Measurements from ENCODE around the gene TUBGCP2.

TUBGCP2 gene

GRCh38 chr10:133318494-133319127 is 9.9 kb upstream of the TUBGCP2 start:
- H3K9me3 ChIP-seq: peaks cover 4% of the 10 kb centered on the region; the same call in 1 of the 2 replicates
- H3K27me3 ChIP-seq: no peaks in the 10 kb centered on the region
- H3K4me1 ChIP-seq: peaks cover 8% of the 10 kb centered on the region; the same call in 1 of the 2 replicates
- peak overlapping the region; percentile 59 for H3K4me3 ChIP-seq (ENCODE audit: low read depth, low read length)
- DNase-seq: peak; percentile 84
- H3K36me3 ChIP-seq: no peaks in the 10 kb centered on the region
- peak; percentile 67 for TF ChIP-seq CTCF (IDR thresholded peaks at IDR 0.05; ENCODE audit: low read depth, low read length)

- no peak overlapping the region for H3K4me3 ChIP-seq (ENCODE audit: low read depth, low read length)
- TF ChIP-seq CTCF (IDR thresholded peaks at IDR 0.05; ENCODE audit: low read depth, low read length): no peak
- no peaks in the 10 kb centered on the region for H3K36me3 ChIP-seq
- no peak for DNase-seq
- peaks cover 8% of the 10 kb centered on the region; the same call in 1 of the 2 replicates for H3K4me1 ChIP-seq
- peaks cover 4% of the 10 kb centered on the region; the same call in 1 of the 2 replicates for H3K9me3 ChIP-seq
- H3K27me3 ChIP-seq: no peaks in the 10 kb centered on the region
These were observed 8.1 kb upstream of the TUBGCP2 start for GRCh38 chr10:133316732-133317131.

- Histone ChIP-seq H3K4me1 (peaks cover 8% of the 10 kb centered on the region; the same call in 1 of the 2 replicates), H3K36me3 (no peaks in the 10 kb centered on the region), H3K27me3 (no peaks in the 10 kb centered on the region), H3K4me3 (ENCODE audit: low read depth, low read length) (no peak overlapping the region), H3K9me3 (peaks cover 4% of the 10 kb centered on the region; the same call in 1 of the 2 replicates)
- no peak for DNase-seq
- TF ChIP-seq CTCF (IDR thresholded peaks at IDR 0.05; ENCODE audit: low read depth, low read length): no peak
These were observed 7.6 kb upstream of the TUBGCP2 start for GRCh38 chr10:133316266-133316665.

- no peak for TF ChIP-seq CTCF (IDR thresholded peaks at IDR 0.05; ENCODE audit: low read depth, low read length)
- Histone ChIP-seq H3K9me3 (peaks cover 1% of the 10 kb centered on the region; the same call in 1 of the 2 replicates), H3K36me3 (0 out of 2 replicates have a peak, but pooled peaks cover under 1% of the 10 kb centered on the region), H3K27me3 (no peaks in the 10 kb centered on the region), H3K4me1 (peaks cover 8% of the 10 kb centered on the region; the same call in 1 of the 2 replicates), H3K4me3 (ENCODE audit: low read depth, low read length) (no peak overlapping the region)
- no peak for DNase-seq
These were observed 7.2 kb upstream of the TUBGCP2 start for GRCh38 chr10:133315847-133316246.

GRCh38 chr10:133314911-133315310 is 6.2 kb upstream of the TUBGCP2 start:
- no peak for DNase-seq
- no peak for TF ChIP-seq CTCF (IDR thresholded peaks at IDR 0.05; ENCODE audit: low read depth, low read length)
- Histone ChIP-seq H3K27me3 (no peaks in the 10 kb centered on the region), H3K4me1 (peaks cover 8% of the 10 kb centered on the region; the same call in 1 of the 2 replicates), H3K4me3 (ENCODE audit: low read depth, low read length) (no peak overlapping the region), H3K36me3 (peaks cover 10% of the 10 kb centered on the region), H3K9me3 (no peaks in the 10 kb centered on the region)

GRCh38 chr10:133313192-133313591 is 4.5 kb upstream of the TUBGCP2 start:
- TF ChIP-seq CTCF (IDR thresholded peaks at IDR 0.05; ENCODE audit: low read depth, low read length): no peak

More at GRCh38 chr10:133313192-133313591, 4.5 kb upstream of the TUBGCP2 start:
- no peak for DNase-seq
- Histone ChIP-seq H3K4me3 (ENCODE audit: low read depth, low read length) (no peak overlapping the region), H3K9me3 (no peaks in the 10 kb centered on the region), H3K36me3 (peaks cover 18% of the 10 kb centered on the region), H3K4me1 (peaks cover 11% of the 10 kb centered on the region), H3K27me3 (no peaks in the 10 kb centered on the region)
